Activated T-cell treated with anti-CD3 and anti-CD28 coated beads for 24 hours (primary cell): ENCODE results near the gene ATE1.

Experiments
- DNase-seq: peaks from one replicate; pipeline ENCODE4 v3.0.0-alpha.2; 2020; ENCODE audit warnings: low read depth

The ATE1 gene

DNA sequence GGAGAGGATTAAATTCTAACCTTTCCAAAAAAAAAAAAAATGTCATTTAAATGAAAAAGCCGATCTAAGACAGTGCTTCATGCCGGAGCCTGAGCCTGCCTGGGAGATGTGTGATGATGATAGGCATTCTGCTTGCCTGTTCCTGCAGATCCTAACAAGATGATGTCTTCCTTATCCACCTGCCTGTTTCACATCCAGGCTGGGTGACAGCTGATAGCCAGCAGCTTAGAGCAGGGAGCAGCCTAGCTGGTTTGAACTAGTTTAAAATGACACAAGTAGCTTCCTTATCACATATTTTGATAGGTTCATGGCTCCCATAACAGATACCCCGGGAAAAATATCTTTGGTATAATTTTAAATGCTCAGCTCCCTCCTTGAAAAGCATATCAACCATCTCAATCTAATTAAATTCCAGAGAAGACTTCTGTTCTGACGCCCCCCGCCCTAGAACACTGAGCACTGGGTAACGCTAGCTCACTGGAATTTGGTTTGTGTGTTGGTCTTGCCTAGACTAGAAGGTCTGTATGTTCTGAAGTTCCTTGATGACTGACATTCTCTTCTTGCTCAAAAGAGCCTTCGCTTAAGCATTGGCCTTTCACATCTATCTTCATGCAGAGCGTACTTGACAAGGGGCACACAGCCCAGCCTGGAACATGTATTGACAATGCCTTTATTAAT lies 232.7 kb downstream of the ATE1 start:
- DNase-seq: no peak

DNA sequence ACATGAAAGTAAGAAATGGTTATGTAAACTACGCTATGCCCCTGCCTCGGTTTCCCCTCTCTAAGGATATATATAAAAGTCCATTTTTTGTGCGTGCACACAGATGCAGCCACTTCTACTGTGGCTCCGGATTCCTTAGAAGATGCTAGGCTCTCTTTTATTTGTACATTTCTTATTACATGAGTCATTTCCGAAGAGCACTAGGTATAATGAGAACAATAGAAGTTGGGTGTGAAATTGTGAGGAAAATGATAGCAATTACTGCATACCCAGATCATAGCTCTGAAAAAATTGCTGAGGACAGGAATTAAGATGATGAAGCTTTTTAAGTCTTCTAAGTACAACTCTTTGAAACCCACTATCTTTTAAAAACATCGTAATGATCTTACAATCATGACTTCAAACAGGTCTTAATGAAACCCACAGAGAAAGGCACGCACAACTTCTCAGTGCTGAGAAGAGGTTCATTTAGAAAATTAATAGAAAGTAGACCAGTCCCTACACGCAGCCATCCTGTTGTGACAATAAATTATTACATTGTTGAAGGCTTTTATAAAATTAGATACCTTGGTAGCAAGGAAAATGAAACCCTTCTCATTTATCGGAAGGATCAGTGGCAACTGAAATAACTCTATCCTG lies 233.4 kb downstream of the ATE1 start:
- no peak for DNase-seq

DNA sequence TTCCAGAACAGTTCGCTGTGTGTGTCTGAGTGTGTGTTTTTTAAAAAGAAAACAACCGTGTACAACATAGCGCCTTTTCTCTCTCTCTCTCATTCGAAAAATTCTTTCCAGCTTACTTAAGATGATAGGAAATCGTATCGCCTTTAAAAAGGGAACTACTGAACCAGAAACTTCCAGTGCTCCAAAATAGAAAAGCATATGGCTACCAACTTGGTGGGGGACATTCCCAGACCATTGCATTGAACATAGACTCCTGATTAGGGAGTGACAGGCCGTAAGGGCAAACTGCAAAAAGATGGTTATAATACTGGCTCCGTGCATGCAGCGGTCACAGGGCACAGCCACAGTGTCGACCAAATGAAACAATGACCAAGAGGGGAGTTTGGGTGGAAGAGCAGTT lies 235.2 kb downstream of the ATE1 start:
- DNase-seq: no peak

DNA sequence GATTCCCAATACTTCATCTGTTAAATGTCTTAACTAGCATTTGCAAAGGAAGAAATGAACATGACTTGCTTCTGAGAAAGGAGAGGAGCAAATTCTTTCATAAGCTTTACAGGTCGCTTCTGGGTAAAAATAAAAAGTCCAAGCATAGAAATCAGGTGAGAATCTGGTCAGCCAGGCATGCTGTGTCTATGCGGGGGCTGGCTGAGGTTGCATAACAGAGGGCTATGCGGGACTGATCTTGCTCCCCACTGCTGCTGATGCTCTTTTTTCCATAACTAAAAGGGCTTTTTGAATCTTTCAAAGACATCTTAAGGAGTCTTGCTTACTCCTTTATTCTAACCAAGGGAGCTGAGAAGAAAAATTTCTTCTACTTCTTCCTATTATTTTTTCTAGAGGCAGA lies 236.9 kb downstream of the ATE1 start:
- no peak for DNase-seq
